Esophagus muscularis mucosa (tissue), 4 donors: ENCODE data around the gene KRT80.

Experiments
- CTCF ChIP-seq, 3 experiments: fragments of 200-600 bp in 2 of 3; fragments of 450-650 bp in 1 of 3; sonication (generic) in 2 of 3; IDR thresholded peaks; one replicate each; pipeline ENCODE4 v1.5.1; 2017 to 2019; ENCODE audit warnings: antibody characterized with exemption in 3 of 3, mild to moderate bottlenecking in 2 of 3, moderate library complexity in 1 of 3
- EP300 ChIP-seq: sonication (generic); formaldehyde crosslinking; IDR thresholded peaks from one replicate; pipeline ENCODE4 v1.6.1; 2017; ENCODE audit warnings: antibody characterized with exemption
- POLR2A ChIP-seq: fragments of 450-650 bp; IDR thresholded peaks from one replicate; pipeline ENCODE4 v1.6.1; 2017; ENCODE audit warnings: antibody characterized with exemption, moderate library complexity, mild to moderate bottlenecking, low read depth

GRCh38 chr12:52185400-52185967 lies 6.3 kb downstream of the KRT80 start:
- no peak for TF ChIP-seq POLR2A
- no peak for TF ChIP-seq CTCF (IDR thresholded peaks at IDR 0.05)
- no peak for TF ChIP-seq EP300
